ENCODE measurements around the gene KIFAP3. TPM values are rescaled to one million over a fixed set of nuclear protein-coding genes. Genes with fewer than 3 reads are reported as not detected.

The KIFAP3 gene
- total RNA-seq, 1 donor from 2014 or later: 30.0 TPM

- Histone ChIP-seq H3K27me3 (no peaks in the 10 kb centered on the region), H3K4me1 (no peaks in the 10 kb centered on the region), H3K4me3 (no peak overlapping the region), H3K9me3 (no peaks in the 10 kb centered on the region), H3K27ac (no peak overlapping the region), H3K36me3 (peaks cover 0 to 1% of the 10 kb centered on the region in 2 donors)
- no peak for TF ChIP-seq POLR2AphosphoS5 (IDR thresholded peaks at IDR 0.05; ENCODE audit: insufficient read depth in 1 of 2, low read depth in 1 of 2)
- TF ChIP-seq, protein P1, sequence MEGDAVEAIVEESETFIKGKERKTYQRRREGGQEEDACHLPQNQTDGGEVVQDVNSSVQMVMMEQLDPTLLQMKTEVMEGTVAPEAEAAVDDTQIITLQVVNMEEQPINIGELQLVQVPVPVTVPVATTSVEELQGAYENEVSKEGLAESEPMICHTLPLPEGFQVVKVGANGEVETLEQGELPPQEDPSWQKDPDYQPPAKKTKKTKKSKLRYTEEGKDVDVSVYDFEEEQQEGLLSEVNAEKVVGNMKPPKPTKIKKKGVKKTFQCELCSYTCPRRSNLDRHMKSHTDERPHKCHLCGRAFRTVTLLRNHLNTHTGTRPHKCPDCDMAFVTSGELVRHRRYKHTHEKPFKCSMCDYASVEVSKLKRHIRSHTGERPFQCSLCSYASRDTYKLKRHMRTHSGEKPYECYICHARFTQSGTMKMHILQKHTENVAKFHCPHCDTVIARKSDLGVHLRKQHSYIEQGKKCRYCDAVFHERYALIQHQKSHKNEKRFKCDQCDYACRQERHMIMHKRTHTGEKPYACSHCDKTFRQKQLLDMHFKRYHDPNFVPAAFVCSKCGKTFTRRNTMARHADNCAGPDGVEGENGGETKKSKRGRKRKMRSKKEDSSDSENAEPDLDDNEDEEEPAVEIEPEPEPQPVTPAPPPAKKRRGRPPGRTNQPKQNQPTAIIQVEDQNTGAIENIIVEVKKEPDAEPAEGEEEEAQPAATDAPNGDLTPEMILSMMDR (IDR thresholded peaks at IDR 0.05): no peak
- no peak for TF ChIP-seq POLR2A (IDR thresholded peaks at IDR 0.05)
- DNase-seq (ENCODE audit: extremely low spot score in 2 of 2): no peak
- intact Hi-C loops (cut with DNase I): no loop called here
These were observed 115.5 kb downstream of the KIFAP3 start for GRCh38 chr1:169958987-169959386.

DNA sequence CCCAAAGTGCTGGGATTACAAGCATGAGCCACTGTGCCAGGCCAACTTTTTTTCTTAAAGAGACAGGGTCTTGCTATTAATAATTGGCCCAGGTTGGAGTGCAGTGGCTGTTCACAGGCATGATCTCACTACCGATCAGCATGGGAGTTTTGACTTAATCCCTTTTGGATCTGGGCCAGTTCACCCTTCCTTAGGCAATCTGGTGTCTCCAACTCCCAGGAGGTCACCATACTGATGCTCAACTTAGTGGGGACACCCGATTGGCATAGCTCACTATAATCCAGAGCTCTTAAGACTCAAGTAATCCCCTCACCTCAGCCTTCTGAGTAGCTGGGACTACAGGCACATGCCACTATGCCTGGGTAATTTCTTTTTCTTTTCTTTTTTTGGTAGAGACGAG is 116.6 kb downstream of the KIFAP3 start:
- Histone ChIP-seq H3K4me3 (no peak overlapping the region), H3K27me3 (no peaks in the 10 kb centered on the region), H3K4me1 (no peaks in the 10 kb centered on the region), H3K27ac (no peak overlapping the region), H3K9me3 (no peaks in the 10 kb centered on the region), H3K36me3 (peaks cover 0 to 6% of the 10 kb centered on the region in 2 donors)
- DNase-seq (ENCODE audit: extremely low spot score in 2 of 2): no peak
- TF ChIP-seq POLR2AphosphoS5 (IDR thresholded peaks at IDR 0.05; ENCODE audit: insufficient read depth in 1 of 2, low read depth in 1 of 2) (no peak), POLR2A (IDR thresholded peaks at IDR 0.05) (no peak)
- TF ChIP-seq, protein P1 (IDR thresholded peaks at IDR 0.05): no peak
- intact Hi-C loops (cut with DNase I): no loop called here

DNA sequence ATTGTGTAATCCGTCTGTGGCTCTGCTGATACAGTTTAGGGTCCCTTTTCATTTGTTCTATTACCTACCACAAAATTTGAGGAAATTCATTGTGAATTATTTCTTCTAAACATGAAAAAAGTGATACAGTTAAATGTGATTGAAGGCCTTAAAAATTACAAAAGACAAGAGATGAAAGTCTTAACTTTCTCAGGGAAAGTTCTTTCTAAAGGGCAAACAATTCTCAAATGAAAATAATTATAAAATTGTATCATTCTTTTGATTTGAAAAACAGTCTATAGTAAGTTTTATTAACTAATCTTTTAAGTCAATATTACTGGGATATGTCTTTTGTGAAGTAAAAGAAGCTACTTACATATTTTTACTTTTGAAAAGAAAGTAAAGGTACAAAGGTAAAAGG is 123.4 kb downstream of the KIFAP3 start:
- H3K4me1 ChIP-seq: no peaks in the 10 kb centered on the region
- DNase-seq (ENCODE audit: extremely low spot score in 2 of 2): no peak
- intact Hi-C loops (cut with DNase I): no loop called here
- no peaks in the 10 kb centered on the region for H3K27me3 ChIP-seq
- peaks cover 0 to 6% of the 10 kb centered on the region in 2 donors for H3K36me3 ChIP-seq
- no peak overlapping the region for H3K4me3 ChIP-seq
- TF ChIP-seq POLR2A (IDR thresholded peaks at IDR 0.05) (no peak), POLR2AphosphoS5 (IDR thresholded peaks at IDR 0.05; ENCODE audit: insufficient read depth in 1 of 2, low read depth in 1 of 2) (no peak)
- H3K27ac ChIP-seq: no peak overlapping the region
- no peaks in the 10 kb centered on the region for H3K9me3 ChIP-seq

- Histone ChIP-seq H3K27ac (no peak overlapping the region), H3K27me3 (no peaks in the 10 kb centered on the region), H3K4me3 (no peak overlapping the region), H3K36me3 (peaks cover 0 to 6% of the 10 kb centered on the region in 2 donors), H3K9me3 (no peaks in the 10 kb centered on the region), H3K4me1 (peaks cover 17% of the 10 kb centered on the region)
- no peak for DNase-seq (ENCODE audit: extremely low spot score in 2 of 2)
- TF ChIP-seq, protein P1 (IDR thresholded peaks at IDR 0.05): no peak
- TF ChIP-seq POLR2A (IDR thresholded peaks at IDR 0.05) (no peak), POLR2AphosphoS5 (IDR thresholded peaks at IDR 0.05; ENCODE audit: insufficient read depth in 1 of 2, low read depth in 1 of 2) (no peak)
- intact Hi-C loops (cut with DNase I): no loop called here
These were observed 125.4 kb downstream of the KIFAP3 start for GRCh38 chr1:169949139-169949538.

DNA sequence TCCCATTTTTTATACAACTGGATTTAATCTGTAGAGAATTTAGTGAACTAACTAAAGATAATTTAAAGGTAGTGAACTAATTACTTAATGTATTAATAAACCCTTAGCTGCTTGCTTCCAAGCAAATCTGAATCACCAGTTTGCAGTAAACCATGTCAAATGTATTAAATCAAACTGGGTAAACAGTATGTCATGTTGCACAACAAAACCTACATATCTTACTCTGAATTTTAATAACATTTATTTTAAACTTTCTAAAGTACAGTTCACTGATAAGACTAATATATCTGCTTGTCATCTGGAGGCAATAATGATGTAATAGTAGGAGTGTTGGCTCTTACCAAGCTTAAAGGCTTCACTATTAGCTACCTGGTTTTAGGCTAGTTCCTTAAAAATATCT is 128.3 kb downstream of the KIFAP3 start:
- Histone ChIP-seq H3K36me3 (no peaks in the 10 kb centered on the region), H3K27ac (no peak overlapping the region), H3K4me1 (peaks cover 20% of the 10 kb centered on the region), H3K27me3 (no peaks in the 10 kb centered on the region), H3K4me3 (no peak overlapping the region), H3K9me3 (no peaks in the 10 kb centered on the region)
- TF ChIP-seq POLR2AphosphoS5 (IDR thresholded peaks at IDR 0.05; ENCODE audit: insufficient read depth in 1 of 2, low read depth in 1 of 2) (no peak), POLR2A (IDR thresholded peaks at IDR 0.05) (no peak)
- TF ChIP-seq, protein P1 (IDR thresholded peaks at IDR 0.05): no peak
- intact Hi-C loops (cut with DNase I): no loop called here
- no peak for DNase-seq (ENCODE audit: extremely low spot score in 2 of 2)

Data from vagina (tissue), 2 donors.